H9 (cell line): ENCODE data around the gene BANP. TPM values are rescaled to one million over a fixed set of nuclear protein-coding genes. Genes with fewer than 3 reads are reported as not detected.

Experiments used
- DNase-seq: peaks from one replicate; pipeline ENCODE4 v3.0.0-alpha.2; 2017
- H2AFZ ChIP-seq: one replicate; pipeline ENCODE4 v1.6.1; 2013; ENCODE audit warnings: mild to moderate bottlenecking, low read length, control low read depth, moderate library complexity
- H2AK5ac ChIP-seq: 2 replicates; pipeline ENCODE4 v1.6.1; 2013; ENCODE audit warnings: low read length, control low read depth, mixed read lengths; ENCODE audit not compliant: insufficient read length
- H2BK120ac ChIP-seq: one replicate; pipeline ENCODE4 v1.6.1; 2013; ENCODE audit warnings: low read depth, mild to moderate bottlenecking, low read length, control low read depth, inconsistent platforms; ENCODE audit not compliant: poor library complexity, severe bottlenecking
- H2BK12ac ChIP-seq: 2 replicates; pipeline ENCODE4 v1.6.1; 2013; ENCODE audit warnings: low read length, control low read depth, mixed read lengths, low read depth; ENCODE audit not compliant: insufficient read length
- H2BK15ac ChIP-seq: 2 replicates; pipeline ENCODE4 v1.6.1; 2013; ENCODE audit warnings: low read depth, low read length, control low read depth
- H2BK20ac ChIP-seq: one replicate; pipeline ENCODE4 v1.6.1; 2013; ENCODE audit warnings: low read depth, mild to moderate bottlenecking, low read length, control low read depth, inconsistent platforms; ENCODE audit not compliant: poor library complexity, severe bottlenecking
- H2BK5ac ChIP-seq: 2 replicates; pipeline ENCODE4 v1.6.1; 2013; ENCODE audit warnings: low read length, control low read depth, mixed read lengths; ENCODE audit not compliant: insufficient read length
- H3K14ac ChIP-seq: 2 replicates; pipeline ENCODE4 v1.6.1; 2013; ENCODE audit warnings: low read length, control low read depth; ENCODE audit not compliant: insufficient read depth
- H3K18ac ChIP-seq: 2 replicates; pipeline ENCODE4 v1.6.1; 2013; ENCODE audit warnings: low read depth, mild to moderate bottlenecking, mixed read lengths, low read length, control low read depth; ENCODE audit not compliant: insufficient read length
- H3K23ac ChIP-seq: 2 replicates; pipeline ENCODE4 v1.6.1; 2013; ENCODE audit warnings: low read length, control low read depth, mixed read lengths, low read depth; ENCODE audit not compliant: insufficient read length
- H3K23me2 ChIP-seq: 2 replicates; pipeline ENCODE4 v1.6.1; 2013; ENCODE audit warnings: low read depth, mild to moderate bottlenecking, mixed read lengths, low read length, control low read depth; ENCODE audit not compliant: insufficient read length, poor library complexity, severe bottlenecking
- H3K27ac ChIP-seq: 2 replicates; pipeline ENCODE4 v1.5.1; 2013; ENCODE audit warnings: low read length, control low read depth, mixed read lengths, low read depth; ENCODE audit not compliant: insufficient read length
- H3K27me3 ChIP-seq: 2 replicates; pipeline ENCODE4 v1.6.1; 2013; ENCODE audit warnings: low read length, control low read depth, inconsistent platforms; ENCODE audit not compliant: insufficient read depth
- H3K4ac ChIP-seq: 2 replicates; pipeline ENCODE4 v1.6.1; 2013; ENCODE audit warnings: low read depth, mild to moderate bottlenecking, control low read depth, inconsistent platforms, low read length, moderate library complexity
- H3K4me1 ChIP-seq: 2 replicates; pipeline ENCODE4 v1.6.1; 2013; ENCODE audit warnings: low read length, control low read depth, inconsistent platforms; ENCODE audit not compliant: insufficient read depth
- H3K4me2 ChIP-seq: 2 replicates; pipeline ENCODE4 v1.6.1; 2013; ENCODE audit warnings: low read length, control low read depth, mixed read lengths; ENCODE audit not compliant: insufficient read length, insufficient read depth
- H3K56ac ChIP-seq: 2 replicates; pipeline ENCODE4 v1.6.1; 2013; ENCODE audit warnings: low read depth, mild to moderate bottlenecking, mixed read lengths, low read length, control low read depth; ENCODE audit not compliant: insufficient read length
- H3K79me1 ChIP-seq: 2 replicates; pipeline ENCODE4 v1.6.1; 2013; ENCODE audit warnings: low read depth, mild to moderate bottlenecking, moderate library complexity, low read length, control low read depth, inconsistent platforms; ENCODE audit not compliant: insufficient read depth, poor library complexity, severe bottlenecking
- H3K79me2 ChIP-seq: 2 replicates; pipeline ENCODE4 v1.6.1; 2013; ENCODE audit warnings: low read length, control low read depth, inconsistent platforms; ENCODE audit not compliant: insufficient read depth
- H3K9ac ChIP-seq: 2 replicates; pipeline ENCODE4 v1.6.1; 2013; ENCODE audit warnings: low read length, control low read depth, mixed read lengths; ENCODE audit not compliant: insufficient read length; ENCODE audit errors: extremely low read depth
- H3K9me3 ChIP-seq: one replicate; pipeline ENCODE4 v1.6.1; 2013; ENCODE audit warnings: low read depth, low read length, inconsistent platforms; ENCODE audit not compliant: control insufficient read depth
- H3T11ph ChIP-seq: one replicate; pipeline ENCODE4 v1.6.1; 2013; ENCODE audit warnings: mild to moderate bottlenecking, low read length, control low read depth, inconsistent platforms
- H4K20me1 ChIP-seq: one replicate; pipeline ENCODE4 v1.6.1; 2013; ENCODE audit not compliant: control insufficient read depth, insufficient read length, insufficient read depth
- H4K5ac ChIP-seq: 2 replicates; pipeline ENCODE4 v1.6.1; 2013; ENCODE audit warnings: low read depth, mild to moderate bottlenecking, mixed read lengths, low read length, control low read depth; ENCODE audit not compliant: insufficient read length
- H4K8ac ChIP-seq: replicated peaks from 2 replicates; pipeline ENCODE4 v1.6.1; 2013; ENCODE audit warnings: low read length, control low read depth, mixed read lengths, low read depth; ENCODE audit not compliant: insufficient read length
- H4K91ac ChIP-seq: 2 replicates; pipeline ENCODE4 v1.6.1; 2013; ENCODE audit warnings: low read depth, mild to moderate bottlenecking, moderate library complexity, mixed read lengths, low read length, control low read depth; ENCODE audit not compliant: insufficient read length
- H3K27ac Mint-ChIP-seq, 3 experiments: 2 replicates in 2 of 3; 3 replicates in 1 of 3; pipeline ENCODE4 v1.8.0; 2020 to 2021; ENCODE audit warnings: mixed read lengths in 3 of 3, mild to moderate bottlenecking in 1 of 3, moderate library complexity in 1 of 3
- H3K27me3 Mint-ChIP-seq: 2 replicates; pipeline ENCODE4 v1.8.0; 2021; ENCODE audit warnings: low read depth, mild to moderate bottlenecking, moderate library complexity, mixed read lengths
- H3K36me3 Mint-ChIP-seq, 3 experiments: 2 replicates in 2 of 3; 3 replicates in 1 of 3; pipeline ENCODE4 v1.8.0; 2020 to 2021; ENCODE audit warnings: low read depth in 3 of 3, mixed read lengths in 3 of 3; ENCODE audit not compliant: insufficient read depth in 1 of 3
- H3K4me1 Mint-ChIP-seq, 2 experiments: 2 replicates each; pipeline ENCODE4 v1.8.0; 2020; ENCODE audit warnings: mixed read lengths in 2 of 2
- H3K4me3 Mint-ChIP-seq, 2 experiments: 2 replicates in 1 of 2; 3 replicates in 1 of 2; pipeline ENCODE4 v1.8.0; 2020 to 2021; ENCODE audit warnings: mild to moderate bottlenecking in 2 of 2, mixed read lengths in 2 of 2, moderate library complexity in 1 of 2
- H3K9me3 Mint-ChIP-seq, 2 experiments: 2 replicates in 1 of 2; 3 replicates in 1 of 2; pipeline ENCODE4 v1.8.0; 2020; ENCODE audit warnings: mild to moderate bottlenecking in 2 of 2, mixed read lengths in 2 of 2, moderate library complexity in 1 of 2
- WGBS: extraction: QIAGEN DNeasy Blood & Tissue Kit; methylation state at CpG from one replicate; pipeline ENCODE4 v1.1.7; 2013; ENCODE audit warnings: missing lambda C conversion rate, low lambda C conversion rate, mixed read lengths; ENCODE audit not compliant: insufficient read length; ENCODE audit errors: extremely low coverage; 5-methylcytosine and 5-hydroxymethylcytosine counted together
- total RNA-seq: library from RNA; stranded (reverse); gene quantifications from 2 replicates; pipeline ENCODE4 v1.2.1, GENCODE V29; 2021
- TF ChIP-seq, protein P1 (sequence below): fragments of 200-600 bp; sonication (generic); conservative IDR thresholded peaks from 3 replicates; pipeline ENCODE4 v1.8.0; 2021; ENCODE audit warnings: antibody characterized with exemption, mild to moderate bottlenecking

The BANP gene
- total RNA-seq, 1 experiment from 2014 or later, result 24.9 TPM

DNA sequence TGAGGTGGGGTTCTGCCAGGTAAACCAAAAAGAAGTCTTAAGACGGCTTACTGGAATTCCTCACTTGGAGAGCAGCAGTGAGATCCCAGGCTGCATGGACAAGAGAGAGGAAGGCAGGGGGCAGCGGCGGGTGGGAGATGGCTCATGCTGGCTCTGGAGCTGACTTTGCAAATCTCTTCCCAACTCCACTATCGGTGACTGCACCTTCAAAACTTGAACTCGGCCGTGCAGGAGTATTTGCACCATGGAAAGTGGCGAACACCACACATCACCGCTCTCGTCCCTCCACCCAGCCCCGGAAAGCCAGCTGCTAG, 31.6 kb upstream of the BANP start:
- Histone ChIP-seq H2AK5ac (no peak overlapping the region), H2BK20ac (no peak overlapping the region), H3K9me3 (no peaks in the 10 kb centered on the region), H3K79me2 (no peaks in the 10 kb centered on the region), H3K23me2 (no peaks in the 10 kb centered on the region), H4K91ac (no peak overlapping the region), H2BK120ac (no peak overlapping the region), H3K4me2 (no peak overlapping the region), H3K56ac (no peak overlapping the region), H2BK5ac (no peak overlapping the region), H3T11ph (no peak overlapping the region), H3K9ac (no peak overlapping the region), H2AFZ (no peak overlapping the region), H3K14ac (no peak overlapping the region), H2BK12ac (no peak overlapping the region), H4K8ac (no peak overlapping the region), H3K27me3 (no peaks in the 10 kb centered on the region), H3K27ac (no peak overlapping the region), H4K20me1 (peaks cover 3% of the 10 kb centered on the region), H3K18ac (no peak overlapping the region), H4K5ac (no peak overlapping the region), H3K4me1 (no peaks in the 10 kb centered on the region), H3K79me1 (no peaks in the 10 kb centered on the region), H2BK15ac (no peak overlapping the region), H3K4ac (no peak overlapping the region), H3K23ac (no peak overlapping the region)
- DNase-seq, result peak; percentile 56
- no peak overlapping the region for H3K27ac Mint-ChIP-seq
- H3K36me3 Mint-ChIP-seq, result no peaks in the 10 kb centered on the region; a peak in 1 of 7 replicates
- H3K9me3 Mint-ChIP-seq, result no peaks in the 10 kb centered on the region; a peak in 2 of 5 replicates
- H3K4me1 Mint-ChIP-seq, result peaks cover 12 to 18% of the 10 kb centered on the region in 2 experiments
- WGBS, result no CpG with 5 or more reads among the region's 10 CpGs
- H3K4me3 Mint-ChIP-seq, result no peak overlapping the region
- peaks cover 2% of the 10 kb centered on the region; the same call in 1 of the 2 replicates for H3K27me3 Mint-ChIP-seq
- TF ChIP-seq, protein P1, sequence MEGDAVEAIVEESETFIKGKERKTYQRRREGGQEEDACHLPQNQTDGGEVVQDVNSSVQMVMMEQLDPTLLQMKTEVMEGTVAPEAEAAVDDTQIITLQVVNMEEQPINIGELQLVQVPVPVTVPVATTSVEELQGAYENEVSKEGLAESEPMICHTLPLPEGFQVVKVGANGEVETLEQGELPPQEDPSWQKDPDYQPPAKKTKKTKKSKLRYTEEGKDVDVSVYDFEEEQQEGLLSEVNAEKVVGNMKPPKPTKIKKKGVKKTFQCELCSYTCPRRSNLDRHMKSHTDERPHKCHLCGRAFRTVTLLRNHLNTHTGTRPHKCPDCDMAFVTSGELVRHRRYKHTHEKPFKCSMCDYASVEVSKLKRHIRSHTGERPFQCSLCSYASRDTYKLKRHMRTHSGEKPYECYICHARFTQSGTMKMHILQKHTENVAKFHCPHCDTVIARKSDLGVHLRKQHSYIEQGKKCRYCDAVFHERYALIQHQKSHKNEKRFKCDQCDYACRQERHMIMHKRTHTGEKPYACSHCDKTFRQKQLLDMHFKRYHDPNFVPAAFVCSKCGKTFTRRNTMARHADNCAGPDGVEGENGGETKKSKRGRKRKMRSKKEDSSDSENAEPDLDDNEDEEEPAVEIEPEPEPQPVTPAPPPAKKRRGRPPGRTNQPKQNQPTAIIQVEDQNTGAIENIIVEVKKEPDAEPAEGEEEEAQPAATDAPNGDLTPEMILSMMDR, result peak; percentile 40; the same call in 2 of the 3 replicates
